HG03135 (cell line): Measurements from ENCODE around the gene CXXC5.

Experiments used
- ATAC-seq: cut with Tn5 transposase; IDR thresholded peaks from one replicate; pipeline ENCODE4 v1.9.1; 2021; ENCODE audit warnings: mild to moderate bottlenecking, moderate library complexity; ENCODE audit not compliant: unreplicated experiment

Gene CXXC5

DNA sequence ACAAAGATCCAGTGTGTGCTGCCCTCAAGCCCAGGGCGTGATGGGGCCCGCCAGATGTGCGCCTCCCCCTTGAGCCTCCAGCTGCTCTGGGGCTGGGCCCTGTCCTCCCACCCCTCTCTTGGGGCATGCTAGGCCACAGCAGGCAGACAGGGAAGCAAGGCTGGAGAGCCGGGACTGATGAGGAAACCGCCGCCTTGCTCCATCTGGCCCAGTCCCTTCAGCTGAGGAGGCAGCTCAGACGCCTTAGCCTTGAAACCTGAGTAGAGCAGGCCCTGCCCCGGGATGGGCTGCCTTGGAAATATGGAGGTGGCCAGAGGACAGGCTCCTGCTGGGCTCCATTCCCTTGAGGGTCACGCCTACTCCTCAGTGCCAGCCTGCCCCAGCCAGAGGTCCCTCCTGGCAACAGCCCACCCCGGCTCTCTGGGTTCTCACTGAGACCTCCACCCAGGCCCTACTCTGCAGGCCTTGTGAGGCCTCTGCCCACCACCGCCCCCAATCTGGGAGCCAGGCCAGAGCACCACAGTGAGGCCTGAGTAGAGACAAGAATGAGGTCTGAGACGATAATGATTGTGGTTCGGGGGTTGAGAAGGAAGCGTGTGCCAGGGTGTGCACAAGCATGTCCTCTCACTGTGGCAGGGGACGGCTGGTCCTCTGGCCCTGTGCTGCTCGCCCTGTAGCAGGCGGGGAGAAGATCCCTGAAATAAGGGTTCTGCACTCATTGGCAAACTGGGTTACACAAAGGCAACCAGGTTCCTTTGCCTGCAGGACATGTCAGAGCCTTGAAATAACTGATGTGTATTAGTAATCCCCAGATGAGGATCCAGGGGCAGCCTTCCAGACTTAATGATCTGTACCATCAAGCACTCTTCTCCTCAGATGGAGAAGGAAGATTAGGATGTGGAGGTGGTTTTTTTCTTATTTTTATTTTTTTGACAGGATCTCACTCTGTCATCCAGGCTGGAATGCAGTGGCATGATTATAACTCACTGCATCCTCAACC lies 30.9 kb downstream of the CXXC5 start:
- no peak for ATAC-seq

- ATAC-seq, result no peak
These were observed 32.4 kb downstream of the CXXC5 start for GRCh38 chr5:139680368-139681111.

- no peak for ATAC-seq
These were observed 32.9 kb downstream of the CXXC5 start for GRCh38 chr5:139681112-139681458.

DNA sequence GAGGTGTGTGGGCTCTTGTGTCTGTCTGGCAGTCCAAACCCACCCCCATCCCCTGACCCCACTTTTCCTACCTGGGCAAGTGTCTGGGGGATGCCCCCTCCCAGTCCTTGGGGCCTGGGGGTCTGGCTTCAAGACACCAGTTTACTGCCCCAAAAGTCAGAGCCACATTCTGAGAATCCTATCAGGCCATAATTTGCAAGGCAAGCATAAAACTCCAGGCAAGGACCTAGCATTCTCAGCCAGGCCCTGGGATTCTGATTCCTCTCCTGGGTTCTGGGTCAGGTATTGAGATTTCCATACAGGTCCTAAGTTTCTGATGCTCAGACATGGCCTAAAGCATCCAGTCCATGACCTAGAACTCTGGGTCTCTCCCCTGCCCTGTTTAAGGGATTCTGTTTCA lies 33.3 kb downstream of the CXXC5 start:
- no peak for ATAC-seq

DNA sequence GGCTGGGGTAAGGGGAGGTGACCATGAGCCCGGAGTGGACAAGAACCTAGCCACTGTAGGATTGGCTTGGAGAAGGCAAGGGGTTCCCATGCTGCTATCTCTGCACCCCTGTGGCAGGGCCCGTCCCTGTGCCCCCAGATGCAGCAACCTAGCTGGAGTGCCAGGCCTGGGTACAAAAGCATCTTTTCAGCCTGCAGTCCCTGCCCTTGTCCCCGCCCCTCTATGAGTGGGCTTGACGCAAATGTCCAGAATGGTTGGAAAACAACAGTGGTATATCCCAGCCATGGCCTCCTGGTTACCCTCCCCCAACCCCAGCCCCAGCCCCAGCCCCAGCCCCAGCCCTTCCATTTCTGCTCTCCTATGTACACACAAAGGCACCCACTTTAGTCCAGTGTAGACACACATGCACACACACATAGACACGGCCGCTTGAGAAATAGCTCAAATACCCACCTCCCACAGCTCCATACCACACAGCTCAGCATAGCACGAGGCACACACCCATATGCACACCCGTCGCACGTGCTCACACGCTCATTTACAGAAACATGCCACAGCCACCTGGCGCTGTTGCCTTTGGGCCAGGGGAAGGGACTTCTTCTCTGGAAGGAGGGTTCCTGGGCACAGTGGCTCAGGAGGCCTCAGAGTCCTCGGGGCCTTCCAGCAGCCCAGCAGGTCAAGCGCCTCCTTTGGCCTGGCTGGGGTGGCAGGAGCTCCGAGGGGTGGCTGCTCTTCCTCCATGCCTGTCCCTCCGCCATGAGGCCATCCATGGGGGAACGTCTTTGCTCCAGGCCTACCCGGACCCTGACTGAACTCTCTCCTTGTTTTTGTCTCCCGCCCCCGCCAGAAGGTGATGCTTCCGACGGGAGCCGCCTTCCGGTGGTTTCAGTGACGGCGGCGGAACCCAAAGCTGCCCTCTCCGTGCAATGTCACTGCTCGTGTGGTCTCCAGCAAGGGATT lies 34.1 kb downstream of the CXXC5 start:
- ATAC-seq, result no peak

DNA sequence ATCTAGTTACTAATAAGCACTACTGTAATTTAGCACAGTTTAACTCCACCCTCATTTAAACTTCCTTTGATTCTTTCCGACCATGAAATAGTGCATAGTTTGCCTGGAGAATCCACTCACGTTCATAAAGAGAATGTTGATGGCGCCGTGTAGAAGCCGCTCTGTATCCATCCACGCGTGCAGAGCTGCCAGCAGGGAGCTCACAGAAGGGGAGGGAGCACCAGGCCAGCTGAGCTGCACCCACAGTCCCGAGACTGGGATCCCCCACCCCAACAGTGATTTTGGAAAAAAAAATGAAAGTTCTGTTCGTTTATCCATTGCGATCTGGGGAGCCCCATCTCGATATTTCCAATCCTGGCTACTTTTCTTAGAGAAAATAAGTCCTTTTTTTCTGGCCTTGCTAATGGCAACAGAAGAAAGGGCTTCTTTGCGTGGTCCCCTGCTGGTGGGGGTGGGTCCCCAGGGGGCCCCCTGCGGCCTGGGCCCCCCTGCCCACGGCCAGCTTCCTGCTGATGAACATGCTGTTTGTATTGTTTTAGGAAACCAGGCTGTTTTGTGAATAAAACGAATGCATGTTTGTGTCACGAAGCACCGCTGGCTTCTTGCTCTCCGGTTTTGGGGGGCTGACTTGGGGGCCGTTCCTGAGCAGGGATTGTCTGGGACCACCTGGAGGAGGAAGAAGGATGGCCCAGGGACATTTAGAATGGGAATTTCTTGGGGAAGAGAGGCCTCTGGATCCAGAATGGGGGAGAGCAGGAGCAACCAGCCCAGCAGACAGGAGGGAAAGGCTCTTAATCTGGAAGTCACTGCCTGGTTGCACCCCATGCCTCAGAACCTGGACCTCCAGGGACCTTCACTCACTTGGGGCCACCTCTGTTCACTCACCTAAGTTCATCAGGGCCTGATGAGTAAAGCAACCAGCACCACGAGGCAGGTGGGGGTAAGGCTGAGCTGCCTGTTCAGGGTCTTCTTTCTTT lies 35.4 kb downstream of the CXXC5 start:
- no peak for ATAC-seq

DNA sequence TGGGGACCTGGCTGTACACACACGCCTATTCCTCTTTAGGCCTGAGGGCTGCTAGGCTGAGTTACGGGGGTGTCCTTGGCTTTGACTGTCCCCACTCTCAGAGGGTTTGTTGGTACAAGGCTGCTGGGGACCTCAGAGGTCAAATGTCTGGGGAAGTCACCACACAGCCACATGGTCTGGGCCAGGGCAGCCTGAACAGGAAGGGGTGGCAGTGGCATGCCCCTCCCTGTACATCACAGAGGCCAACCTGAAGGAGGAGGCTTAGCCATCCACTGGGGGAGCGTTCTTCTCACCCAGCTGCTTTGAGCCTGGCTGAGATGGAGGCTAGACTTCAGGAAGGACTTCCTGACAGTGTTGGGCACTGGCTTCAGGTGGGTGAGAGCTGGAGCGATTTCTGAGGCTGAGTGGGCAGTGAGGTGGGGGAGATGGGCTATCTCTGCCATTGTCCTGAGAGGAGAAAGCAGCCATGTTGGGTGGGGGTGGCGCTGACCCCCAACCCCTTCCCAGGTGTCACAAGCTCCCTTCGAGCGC lies 36.3 kb downstream of the CXXC5 start:
- ATAC-seq, result no peak

DNA sequence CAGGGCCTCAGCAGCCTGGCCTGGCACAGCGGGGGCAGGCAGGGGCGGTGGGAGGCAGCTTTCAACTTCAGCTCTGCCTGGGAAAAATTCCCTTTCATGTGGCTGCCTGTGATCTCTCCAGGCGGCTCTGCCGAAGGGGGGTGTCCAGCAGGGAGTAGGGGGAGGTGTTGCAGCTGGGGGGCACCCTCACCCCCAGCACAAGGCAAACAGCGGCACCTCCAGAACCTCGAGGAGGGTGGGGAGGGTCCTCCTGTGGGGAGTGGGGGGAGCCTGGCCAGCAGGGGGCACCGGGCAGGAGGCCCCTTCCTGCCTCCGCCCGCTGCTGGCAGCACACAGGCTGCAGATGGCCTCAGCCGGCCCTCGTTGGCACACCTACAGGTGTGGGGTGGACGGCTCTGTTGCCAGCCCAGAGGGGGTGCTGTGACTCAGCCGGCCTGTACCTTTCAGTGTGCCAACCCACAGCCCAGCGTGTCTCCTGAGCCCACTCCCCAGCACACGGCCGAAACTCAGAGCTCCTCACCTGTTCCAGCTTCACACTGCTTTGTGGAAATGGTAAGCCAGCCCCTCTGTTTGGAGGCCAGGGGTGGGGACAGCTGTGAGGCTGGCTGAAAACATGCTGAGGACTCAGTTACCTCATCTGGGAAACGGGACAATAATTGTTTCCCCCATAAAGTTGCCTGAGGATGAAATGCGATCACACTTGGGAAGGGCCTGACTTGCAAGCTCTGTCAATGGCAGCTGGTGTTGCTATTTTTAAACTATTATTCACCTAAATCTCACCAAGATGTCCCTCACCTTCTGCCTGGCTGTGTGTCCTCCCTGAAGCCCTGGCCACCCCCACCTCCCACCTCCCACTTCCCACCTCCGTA lies 37.0 kb downstream of the CXXC5 start:
- ATAC-seq, result no peak

GRCh38 chr5:139685886-139686285 lies 37.7 kb downstream of the CXXC5 start:
- ATAC-seq, result no peak

GRCh38 chr5:139686356-139686705 lies 38.2 kb downstream of the CXXC5 start:
- ATAC-seq, result no peak

GRCh38 chr5:139686706-139687441 lies 38.7 kb downstream of the CXXC5 start:
- ATAC-seq, result no peak

DNA sequence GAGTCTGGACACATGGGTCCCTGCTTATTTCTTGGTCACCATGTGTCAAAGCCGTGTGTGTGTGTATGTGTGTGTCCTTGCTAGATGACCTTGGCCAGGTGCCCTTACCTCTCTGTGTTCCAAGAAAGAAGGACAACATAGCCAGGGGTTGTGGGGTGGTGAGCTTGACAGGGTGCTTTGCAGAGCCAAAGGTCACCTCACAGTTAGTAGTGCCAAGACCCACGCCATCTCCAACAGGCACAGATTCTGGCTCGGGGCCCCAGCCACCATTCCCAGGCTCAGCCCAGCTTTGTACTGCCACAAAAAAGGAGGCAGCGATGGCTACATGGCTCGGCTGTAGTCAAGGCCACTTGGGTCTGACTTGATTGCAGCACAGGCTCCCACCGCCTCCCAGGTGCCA lies 39.5 kb downstream of the CXXC5 start:
- ATAC-seq, result no peak

DNA sequence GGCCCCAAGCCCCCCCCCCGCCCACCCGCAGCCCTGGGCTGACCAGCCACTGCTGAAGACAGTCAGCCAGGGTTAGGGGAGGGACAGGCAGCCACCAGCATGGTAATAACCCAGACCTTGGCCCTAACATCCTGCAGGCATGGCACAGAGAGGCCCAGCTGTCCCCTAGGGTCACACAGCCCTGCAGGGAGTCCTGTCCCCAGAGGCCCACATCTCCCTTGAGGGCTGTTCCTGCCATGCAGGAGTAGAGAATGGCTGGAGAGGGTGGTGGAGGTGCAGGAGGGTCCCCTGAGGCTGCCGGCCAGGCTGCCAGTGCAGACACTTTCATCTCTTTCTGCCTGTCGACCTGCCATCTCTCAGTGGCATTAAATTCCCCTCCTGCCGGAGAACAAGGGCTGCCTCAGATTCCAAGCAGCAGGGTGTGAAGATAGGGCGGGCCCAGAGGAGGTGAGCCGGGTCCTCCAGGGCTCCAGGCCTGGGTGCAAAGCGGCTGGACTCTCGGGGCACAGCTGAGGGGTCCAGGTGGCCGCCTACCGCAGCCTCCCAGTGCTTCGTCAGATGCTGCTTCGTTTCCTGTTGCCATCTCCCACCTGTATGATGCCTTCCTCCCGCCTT lies 40.0 kb downstream of the CXXC5 start:
- no peak for ATAC-seq

GRCh38 chr5:139688751-139689372 lies 40.7 kb downstream of the CXXC5 start:
- no peak for ATAC-seq

GRCh38 chr5:139689631-139690063 lies 41.5 kb downstream of the CXXC5 start:
- ATAC-seq, result no peak

DNA sequence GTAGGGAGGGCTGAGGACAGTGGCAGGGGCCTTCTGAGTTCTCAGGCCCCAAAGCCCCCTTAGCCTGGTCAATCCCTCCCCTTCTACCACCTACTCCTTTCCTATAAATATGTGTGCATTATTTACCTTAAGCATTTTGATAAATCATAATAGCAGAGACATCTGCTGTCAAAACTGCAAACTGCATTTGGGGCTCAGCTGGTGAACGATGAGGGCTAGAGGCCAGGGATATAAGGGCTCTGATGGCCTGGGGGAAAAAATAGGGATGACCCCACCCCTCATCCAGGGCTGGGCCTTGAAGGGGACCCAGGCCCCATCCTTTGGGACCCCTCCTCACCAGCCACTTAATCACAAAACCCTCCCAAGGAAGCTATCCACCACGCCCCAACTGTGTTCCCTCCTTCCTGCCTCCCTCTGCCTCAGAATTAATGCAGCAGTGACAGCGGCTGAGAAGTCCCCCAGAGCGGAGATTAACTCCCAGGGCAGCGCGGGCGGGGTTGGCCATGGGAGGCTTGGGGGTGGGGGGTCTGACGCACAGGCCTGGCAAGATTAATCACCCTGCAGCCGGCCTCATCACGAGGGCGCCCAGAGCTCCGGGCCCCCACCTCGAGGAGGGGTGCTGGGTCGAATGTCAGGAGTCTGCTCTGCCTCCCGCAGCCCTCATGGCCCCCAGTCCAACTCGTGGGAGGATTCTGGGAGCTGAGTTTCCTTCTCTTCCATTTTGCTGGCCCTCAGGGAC lies 42.1 kb downstream of the CXXC5 start:
- ATAC-seq, result no peak
